IPS DF 4.7 (cell line): ENCODE measurements around the gene RXRB.

Experiments
- DNase-seq: peaks from one replicate; pipeline ENCODE4 v3.0.0-alpha.2; 2013; ENCODE audit warnings: low spot score; ENCODE audit errors: extremely low read depth

Gene RXRB

DNA sequence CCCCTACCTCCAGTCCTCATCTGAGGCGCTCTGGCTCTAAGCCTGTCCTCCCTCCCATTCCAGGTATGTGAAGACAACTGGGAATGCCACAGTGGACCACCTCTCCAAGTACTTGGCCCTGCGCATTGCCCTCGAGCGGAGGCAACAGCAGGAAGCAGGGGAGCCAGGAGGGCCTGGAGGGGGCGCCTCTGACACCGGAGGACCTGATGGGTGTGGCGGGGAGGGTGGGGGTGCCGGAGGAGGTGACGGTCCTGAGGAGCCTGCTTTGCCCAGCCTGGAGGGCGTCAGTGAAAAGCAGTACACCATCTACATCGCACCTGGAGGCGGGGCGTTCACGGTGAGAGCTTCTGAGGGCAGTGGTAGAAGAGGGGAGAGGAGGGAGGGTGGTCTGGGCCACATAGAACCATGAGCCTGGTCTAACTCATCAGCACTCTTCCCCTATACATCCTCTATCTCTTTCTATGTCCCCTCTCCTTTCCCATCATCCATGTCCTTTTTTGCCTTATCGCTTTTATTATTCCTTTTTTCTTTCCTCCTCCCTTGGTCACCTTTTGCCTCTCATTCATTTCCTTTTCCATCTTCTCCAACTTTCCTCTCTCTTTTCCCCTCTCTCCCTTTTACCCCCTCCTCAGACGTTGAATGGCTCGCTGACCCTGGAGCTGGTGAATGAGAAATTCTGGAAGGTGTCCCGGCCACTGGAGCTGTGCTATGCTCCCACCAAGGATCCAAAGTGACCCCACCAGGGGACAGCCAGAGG, 11.4 kb upstream of the RXRB start:
- DNase-seq, result no peak

DNA sequence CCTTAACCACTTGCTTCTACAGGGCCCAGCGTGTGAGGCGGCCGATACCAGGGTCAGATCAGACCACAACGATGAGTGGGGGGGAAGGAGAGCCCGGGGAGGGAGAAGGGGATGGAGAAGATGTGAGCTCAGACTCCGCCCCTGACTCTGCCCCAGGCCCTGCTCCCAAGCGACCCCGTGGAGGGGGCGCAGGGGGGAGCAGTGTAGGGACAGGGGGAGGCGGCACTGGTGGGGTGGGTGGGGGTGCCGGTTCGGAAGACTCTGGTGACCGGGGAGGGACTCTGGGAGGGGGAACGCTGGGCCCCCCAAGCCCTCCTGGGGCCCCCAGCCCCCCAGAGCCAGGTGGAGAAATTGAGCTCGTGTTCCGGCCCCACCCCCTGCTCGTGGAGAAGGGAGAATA, 10.7 kb upstream of the RXRB start:
- no peak for DNase-seq

DNA sequence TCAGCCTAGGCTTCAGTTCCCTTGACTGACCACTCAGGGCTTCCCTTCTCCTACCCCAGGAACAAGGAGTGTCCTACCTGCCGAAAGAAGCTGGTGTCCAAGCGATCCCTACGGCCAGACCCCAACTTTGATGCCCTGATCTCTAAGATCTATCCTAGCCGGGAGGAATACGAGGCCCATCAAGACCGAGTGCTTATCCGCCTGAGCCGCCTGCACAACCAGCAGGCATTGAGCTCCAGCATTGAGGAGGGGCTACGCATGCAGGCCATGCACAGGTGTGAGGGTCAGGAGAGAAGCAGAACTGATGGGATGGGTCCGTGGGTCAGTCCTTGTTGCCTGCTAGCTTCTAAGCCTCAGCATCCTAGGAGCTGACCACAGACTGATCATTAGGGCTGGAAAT, 9.4 kb upstream of the RXRB start:
- DNase-seq, result no peak

DNA sequence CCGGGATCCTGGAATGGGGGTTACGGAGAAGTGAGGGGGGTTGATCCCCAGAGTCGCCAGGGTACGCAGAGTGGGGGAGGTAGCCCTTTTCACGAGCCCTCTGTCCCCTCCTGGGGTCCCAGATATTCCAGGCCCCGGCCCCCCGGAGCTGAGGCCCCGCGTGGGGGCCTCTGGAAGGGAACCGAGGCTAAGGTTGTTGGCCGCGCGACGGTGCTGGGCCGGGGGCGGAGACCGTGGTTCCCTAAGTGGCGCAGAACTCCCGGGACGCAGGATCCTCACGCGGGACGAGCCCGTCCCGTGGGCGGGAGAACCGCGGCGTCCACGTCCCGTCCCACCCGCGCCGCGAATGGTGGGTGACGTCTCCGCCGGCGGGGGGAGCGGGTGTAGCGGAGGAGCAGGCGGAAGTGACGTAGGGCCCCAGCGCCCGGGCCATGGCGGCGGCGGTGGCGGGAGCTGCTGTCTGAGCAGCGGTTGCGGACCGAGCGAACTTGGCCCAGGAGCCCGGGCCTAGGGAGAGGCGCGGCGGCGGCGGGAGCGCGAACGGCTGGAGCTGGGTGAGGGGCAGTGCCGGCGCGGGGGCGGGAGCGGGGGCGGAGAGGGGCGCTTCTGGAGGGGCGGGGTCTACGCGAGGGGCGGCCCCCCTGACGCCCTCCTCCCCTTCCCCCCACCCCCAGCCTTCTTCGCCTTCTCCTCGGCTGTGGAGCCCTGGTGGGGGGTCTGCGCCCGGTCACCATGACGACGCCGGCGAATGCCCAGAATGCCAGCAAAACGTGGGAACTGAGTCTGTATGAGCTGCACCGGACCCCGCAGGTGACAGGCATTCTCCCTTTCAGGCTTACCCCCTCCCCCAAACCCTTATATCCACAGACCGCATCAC, 7.9 kb upstream of the RXRB start, which contains the start of gene RING1:
Gene RING1, plus strand, starts transcription at position 410 of the 877 bp plus-strand sequence. Its CDS starts 323 bp downstream, at position 733.
- DNase-seq, result no peak

DNA sequence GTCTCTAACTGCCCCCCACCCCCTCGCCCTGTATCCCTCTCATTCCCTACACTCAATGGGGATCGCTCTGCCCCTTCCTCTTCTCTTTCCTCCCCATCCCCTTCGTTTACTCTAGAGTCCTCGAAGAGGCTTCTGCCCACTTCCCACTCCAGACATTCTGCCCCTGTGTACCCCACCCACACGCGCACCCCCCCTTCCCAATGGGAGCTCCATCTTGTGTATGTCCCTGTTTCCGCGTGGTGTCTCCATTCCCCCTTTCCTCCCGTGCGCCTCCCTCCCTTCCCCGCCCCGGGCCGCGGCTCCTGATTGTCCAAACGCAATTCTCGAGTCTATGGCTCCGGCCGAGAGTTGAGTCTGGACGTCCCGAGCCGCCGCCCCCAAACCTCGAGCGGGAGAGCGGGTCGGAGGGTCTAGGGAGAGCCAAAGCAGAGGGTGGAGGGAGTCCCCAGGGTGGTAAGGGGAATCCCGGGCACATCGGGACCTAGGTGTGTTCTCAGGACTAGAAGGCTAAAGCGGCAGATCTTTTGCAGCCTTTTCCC, 7.2 kb upstream of the RXRB start:
- no peak for DNase-seq

DNA sequence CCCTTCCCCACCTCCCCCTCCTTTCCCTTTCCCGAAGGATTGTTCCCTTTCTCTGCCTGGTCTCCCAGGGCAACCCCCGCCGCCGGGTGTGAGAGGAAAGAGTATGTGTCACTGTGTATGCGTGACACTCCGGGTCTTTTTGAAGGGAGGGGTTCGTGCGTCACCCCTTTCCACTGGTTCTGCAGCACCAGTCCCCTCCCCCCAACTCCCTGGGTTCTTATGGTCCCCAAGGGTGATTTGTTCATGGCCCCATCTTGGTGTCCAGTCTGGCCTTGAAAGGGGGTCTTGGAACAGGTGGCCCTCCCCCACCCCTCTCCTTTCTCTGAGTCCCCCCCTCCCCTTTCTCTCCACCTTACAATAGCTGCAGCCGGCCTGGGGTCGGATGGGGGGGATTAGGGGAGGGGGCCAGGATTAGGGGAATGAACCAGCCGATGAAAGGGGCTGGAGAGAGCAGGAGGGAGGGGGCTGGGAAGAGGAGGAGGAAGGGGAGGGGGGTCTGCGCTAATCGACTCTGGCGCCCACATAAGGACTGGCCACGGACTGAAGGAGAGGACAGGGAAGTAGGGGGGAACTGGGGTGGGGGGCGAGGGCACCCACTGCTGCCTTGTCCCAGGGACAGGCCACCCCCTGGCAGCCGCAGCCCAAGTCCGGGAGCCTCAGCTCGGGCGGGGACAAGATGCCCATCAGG, 6.5 kb upstream of the RXRB start:
- no peak for DNase-seq

DNA sequence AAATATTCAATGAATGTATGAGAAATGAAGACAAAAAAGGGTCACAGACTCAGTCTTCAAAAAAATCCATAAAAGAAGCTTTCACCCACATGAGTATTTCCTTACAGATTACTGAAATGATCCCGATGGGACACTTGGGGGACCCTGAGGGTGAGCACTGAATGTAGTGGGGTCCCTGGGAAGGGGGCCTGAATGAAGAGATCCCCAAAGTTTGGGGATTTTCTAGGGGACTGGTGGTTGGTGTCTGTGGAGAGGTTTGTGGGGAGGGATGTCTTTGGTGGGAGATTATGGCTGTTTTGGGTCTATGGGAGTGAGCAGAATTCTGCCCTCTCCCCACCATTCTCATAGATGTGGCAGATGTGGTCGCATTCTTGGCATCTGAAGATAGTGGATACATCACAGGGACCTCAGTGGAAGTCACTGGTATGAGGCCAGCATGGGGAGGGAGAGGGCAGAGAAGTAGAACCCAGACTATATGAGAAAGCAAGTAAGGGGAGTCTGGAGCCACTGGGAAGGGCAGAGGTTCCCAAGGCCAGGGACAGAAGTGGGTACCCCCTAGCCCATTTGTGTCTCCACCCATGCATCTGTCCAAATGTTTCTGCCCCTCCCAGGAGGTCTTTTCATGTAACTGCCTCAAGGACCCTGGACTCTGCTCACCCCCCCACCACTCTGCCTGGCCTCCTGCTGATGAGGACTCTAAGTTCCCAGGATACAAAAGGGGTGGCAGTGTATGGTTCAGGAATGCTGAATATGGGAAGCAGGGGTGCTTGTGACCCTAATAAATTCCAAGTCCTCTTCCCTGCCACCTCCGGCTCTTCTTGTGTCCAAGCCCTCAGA, 5.8 kb upstream of the RXRB start:
- DNase-seq, result no peak

DNA sequence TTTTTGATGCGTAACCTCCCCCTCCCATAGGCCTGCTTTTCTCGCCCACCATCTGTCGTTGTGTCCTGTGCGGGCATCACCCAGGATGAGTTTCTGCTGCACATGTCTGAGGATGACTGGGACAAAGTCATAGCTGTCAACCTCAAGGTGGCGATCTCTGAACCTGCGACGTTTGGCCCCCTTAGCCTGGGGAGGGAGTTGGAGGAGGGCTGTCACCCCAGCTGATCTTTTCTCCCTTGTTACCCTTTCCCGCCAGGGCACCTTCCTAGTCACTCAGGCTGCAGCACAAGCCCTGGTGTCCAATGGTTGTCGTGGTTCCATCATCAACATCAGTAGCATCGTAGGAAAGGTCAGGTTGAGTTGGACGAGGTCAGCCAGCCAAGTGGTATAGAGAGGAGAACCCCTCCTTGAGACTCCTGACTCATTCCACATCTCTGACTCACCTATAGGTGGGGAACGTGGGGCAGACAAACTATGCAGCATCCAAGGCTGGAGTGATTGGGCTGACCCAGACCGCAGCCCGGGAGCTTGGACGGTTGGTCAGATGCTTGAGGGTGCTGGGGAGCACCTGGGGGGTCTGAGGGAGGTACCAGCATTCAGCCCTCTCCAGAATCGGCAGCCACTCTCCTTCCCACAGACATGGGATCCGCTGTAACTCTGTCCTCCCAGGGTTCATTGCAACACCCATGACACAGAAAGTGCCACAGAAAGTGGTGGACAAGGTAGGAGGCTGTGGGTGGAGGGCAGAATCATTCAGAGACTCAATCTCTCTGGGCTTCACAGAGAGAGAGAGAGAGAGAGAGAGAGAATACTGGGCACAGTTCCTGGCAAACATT, 4.9 kb upstream of the RXRB start:
- no peak for DNase-seq

DNA sequence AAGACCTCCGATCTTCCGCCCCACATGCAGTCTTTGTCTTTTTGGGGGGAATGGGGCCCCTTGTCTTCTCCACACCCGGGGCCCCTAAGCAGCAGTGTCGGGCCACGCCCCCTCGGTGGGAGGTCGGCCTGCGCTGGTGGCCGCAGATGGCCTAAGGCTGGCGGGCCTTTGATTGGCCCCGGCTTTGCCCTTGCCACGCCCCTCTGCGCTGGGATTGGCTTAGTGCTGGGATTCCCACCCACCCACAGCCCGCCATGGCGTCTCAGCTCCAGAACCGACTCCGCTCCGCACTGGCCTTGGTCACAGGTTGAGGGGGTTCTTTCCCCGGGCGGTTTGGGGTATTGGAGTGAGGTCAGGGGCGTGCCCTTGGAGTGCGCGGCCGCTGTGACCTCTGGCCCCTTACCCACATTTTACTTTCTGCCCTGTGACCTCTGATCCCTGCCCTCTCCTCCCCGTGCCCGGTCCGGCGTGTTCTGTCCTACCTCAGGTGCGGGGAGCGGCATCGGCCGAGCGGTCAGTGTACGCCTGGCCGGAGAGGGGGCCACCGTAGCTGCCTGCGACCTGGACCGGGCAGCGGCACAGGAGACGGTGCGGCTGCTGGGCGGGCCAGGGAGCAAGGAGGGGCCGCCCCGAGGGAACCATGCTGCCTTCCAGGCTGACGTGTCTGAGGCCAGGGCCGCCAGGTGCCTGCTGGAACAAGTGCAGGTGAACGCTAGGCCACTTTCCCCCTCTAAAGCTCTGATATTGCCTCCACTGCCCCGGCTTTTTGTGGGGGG, 4.1 kb upstream of the RXRB start, which contains the start of gene HSD17B8:
Gene HSD17B8, plus strand, starts transcription at position 241 of the 776 bp plus-strand sequence. Its CDS starts 14 bp downstream, at position 255.
- DNase-seq, result no peak

DNA sequence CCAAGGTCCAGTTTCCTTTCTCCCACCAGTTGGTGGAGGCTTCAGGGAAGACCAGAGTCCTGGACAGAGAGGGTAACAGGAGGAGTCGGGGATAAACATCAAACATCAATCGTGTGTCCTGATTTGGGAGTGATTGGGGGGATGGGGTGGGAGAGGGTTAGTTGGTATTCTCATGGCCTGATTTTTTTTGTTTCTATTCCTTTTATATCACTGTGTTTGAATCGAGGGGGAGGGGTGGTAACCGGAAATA, 3.6 kb upstream of the RXRB start:
- no peak for DNase-seq

DNA sequence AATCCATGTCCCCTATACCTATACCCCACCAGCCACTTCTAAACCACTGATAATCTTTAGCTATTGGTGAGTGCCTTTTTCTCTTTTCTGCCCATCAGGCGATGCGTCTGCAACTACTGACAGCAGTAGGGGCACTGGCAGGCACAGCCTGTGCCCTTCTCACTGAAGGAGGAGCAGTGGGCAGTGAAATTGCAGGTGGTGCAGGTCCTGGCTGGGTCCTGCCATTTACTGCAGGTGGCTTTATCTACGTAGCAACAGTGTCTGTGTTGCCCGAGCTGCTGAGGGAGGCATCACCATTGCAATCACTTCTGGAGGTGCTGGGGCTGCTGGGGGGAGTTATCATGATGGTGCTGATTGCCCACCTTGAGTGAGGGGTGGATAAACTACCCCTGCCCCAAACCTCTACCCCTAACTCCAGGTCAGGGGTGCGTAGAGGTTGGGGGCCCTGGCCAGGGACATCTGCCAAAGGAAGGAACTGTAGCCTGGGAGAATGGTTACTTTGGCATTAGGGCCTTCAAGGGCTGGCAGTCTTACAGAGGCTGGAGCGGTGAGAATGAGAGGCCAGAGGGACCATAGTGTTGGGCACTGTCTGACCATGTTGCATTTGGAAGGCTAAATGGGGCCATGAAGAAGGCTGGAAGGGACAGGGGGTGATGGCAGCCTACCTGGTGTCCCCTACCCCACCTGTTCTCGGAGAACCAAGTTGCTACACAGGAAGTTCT, 3.1 kb upstream of the RXRB start:
- no peak for DNase-seq

DNA sequence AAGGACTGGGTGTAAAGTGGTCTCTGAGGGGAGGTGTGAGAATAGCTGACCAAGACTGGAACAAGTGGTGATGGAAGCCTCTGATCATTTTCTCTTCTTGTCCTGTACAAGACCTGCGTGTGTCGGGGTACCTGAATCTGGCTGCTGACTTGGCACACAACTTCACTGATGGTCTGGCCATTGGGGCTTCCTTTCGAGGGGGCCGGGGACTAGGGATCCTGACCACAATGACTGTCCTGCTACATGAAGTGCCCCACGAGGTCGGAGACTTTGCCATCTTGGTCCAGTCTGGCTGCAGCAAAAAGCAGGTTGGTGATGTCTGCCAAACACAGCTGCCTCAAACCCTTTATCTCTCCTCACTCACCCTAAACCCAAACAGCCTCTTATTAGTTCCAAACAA, 2.3 kb upstream of the RXRB start:
- no peak for DNase-seq

DNA sequence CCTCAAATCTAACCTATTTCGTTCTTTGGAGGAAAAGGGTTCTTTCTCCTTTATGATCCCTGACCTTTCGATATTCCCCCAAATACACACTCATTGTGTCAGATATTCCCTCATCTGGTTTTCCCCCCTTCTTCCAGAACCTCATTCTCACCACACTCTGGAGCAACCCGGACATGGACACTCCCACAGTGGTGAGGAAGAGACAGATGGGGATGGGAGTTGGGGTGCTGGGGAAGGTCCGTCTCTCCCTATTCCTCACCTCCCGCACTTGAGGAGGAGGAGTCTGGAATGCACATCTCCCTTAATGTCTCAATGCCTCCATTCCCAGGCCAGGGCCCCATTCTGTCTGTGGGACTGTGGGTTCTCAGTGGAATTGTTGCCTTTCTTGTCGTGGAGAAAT, 1.5 kb upstream of the RXRB start:
- no peak for DNase-seq

DNA sequence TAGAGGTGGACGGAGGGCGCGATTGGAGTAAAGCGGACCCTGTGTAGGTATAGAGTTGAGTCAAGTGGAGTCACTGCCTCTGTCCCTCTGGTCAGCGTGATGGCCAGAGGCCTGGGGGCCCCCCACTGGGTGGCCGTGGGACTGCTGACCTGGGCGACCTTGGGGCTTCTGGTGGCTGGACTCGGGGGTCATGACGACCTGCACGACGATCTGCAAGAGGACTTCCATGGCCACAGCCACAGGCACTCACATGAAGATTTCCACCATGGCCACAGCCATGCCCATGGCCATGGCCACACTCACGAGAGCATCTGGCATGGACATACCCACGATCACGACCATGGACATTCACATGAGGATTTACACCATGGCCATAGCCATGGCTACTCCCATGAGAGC, 681 bp upstream of the RXRB start:
- DNase-seq, result no peak

DNA sequence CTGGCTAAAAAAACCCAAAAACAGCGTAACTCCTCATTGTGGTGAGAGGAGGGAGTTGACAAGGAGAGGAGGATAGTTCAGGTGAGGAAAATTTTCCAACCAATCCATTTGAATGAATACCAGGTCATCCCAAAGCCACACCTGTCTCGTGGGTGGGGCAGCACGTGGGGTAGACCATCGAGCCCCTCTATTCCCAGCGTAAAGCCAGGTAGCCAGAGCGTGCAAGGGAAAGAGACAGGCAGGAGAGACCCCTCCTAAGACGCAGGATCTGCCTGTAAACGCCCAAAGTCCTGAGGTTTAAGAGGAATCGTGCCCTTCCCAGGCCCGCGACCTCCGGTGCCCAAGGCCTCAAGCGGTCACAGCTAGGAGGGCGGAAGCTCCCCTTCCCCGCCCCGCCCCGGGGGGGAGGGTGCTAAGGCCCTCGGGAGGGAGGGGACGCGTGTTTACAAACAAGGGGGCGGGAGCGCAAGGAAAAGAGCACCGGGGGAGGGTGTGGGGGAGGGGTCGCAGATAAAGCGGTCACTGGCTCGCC, 712 bp downstream of the RXRB start:
- DNase-seq, result no peak

DNA sequence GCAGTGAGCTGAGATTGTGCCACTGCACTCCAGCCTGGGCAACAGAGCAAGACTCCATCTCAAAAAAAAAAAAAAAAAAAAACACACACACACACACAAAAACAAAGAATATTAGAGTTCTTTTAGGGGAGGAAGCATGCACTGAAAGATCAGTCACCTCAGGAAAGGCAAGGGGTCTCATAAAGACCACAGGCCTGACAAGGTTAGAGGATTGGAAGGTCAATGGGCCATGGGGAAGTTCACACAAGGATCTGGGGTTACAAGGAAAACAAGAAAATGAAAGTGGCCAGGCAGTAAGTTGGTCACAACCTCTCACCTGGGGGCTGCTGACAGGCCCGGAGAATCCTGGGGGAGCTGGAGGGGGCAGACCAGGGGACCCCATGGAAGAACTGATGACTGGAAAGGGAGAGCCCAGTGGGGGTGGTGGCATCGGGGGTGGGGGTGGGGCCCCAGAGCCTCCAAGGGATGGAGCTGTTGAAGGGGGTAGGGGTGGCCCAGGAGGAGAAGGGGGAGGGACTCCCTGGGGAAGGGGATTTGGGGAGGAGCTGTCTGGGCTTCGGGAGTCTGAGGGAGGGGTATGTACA, 1.5 kb downstream of the RXRB start:
- no peak for DNase-seq

DNA sequence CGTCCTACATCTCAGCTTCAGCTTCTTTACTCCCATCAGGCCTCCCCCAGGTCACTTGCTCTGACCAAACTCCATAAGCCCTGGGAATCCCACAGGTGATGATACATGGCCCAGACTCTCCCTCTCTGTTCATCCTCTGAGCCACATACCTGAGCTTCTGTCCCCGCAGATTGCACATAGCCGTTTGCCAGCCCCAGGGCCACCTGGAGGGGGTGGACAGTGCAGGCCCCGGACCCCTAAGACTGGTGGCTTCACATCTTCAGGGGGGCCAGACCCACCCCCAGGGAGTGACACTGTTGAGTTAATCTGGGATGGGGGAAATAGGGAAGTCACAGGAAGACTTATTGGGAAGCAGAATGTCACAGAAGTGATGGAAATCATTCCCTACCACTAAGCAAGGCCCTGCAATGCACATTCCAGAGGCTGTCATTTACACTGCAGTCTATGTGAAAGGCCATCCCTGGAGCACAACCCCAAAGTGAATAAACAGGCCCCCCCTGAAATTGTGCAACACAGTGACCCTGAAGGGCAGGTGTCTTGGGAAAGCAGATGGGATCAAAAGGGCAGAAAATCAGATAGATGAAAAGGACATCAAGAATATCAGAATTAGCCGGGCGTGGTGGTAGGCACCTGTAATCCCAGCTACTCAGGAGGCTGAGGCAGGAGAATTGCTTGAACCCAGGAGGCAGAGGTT, 2.2 kb downstream of the RXRB start:
- DNase-seq, result no peak
